C1 segment of cervical spinal cord (tissue), 14 donors: ENCODE measurements around the gene INTS11.
A peak's percentile ranks its signal among the peaks of the same experiment; 100 is the strongest.

Experiments used
- DNase-seq, 14 donors: peaks; one replicate each; lab custom pipeline; 2025; lab: John Stamatoyannopoulos, UW

The INTS11 gene

DNA sequence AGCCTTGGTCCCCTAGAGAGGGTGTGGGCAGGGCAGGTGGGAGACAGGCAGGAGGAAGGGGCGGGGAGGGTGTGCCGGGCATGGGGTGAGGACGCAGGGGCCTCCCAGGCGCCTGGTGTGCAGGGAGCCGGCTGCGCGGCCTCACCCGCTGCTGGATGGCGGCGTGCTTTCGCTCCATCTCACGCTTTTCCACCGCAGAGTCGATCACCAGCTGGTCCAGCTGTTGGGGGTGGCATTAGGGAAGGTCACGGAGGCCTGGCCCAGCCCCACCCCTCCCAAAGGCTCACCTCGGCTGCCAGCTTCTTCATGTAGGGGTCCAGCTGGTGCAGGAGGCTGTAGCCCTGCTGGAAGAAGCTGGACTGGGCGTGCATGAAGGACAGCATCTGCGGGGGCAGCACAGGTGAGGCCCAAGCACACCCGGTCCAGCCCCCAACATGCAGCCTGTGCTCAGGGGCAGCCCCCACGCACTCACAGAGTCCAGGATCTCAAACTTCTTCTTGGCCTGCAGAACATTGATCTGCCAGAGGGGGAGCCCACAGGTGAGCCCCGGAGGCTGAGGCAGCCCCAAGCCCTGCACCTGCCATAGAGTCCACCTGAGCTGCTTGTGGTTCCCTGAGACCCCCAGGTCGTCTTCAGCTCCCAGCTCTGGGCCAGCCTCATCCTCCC, 24.6 kb downstream of the INTS11 start:
- DNase-seq: no peak

DNA sequence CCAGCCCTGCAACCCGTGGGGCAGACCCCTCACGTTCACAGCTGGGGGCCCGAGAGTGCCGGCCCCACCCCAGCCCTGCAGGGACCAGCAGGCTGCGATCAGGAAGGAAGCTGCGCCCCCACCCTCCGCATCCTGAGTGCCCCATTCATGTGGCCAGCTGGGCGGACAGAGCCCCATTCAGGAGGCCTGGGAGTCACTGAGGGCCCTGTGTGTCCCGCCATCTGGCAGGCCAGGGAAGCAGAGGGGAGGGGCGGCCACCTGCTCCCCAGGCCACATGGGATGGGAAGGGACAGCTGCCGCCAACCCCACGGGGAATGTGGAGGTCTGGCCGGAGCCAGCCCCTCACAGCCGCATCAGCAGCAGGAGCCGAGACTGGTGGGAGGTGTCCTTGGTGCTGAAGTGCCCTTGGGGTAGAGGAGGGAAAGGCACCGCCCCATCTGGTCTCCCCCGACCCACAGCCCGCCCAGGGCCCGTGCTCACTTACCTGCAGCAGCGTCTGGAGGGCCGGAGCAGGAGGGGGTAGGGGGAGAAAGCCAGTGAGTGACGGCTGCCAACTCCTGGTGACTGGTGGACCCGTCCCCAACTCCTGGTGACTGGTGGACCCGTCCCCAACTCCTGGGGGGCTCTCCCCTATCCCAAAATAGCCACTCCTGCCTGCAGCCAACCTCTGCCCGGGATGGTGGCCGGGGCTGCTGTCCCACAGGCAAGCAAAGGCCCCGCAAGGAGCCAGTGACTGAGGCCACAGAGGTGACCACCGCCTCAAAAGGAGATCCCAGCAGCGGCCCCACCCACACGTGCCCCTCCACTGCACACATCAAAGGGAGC, 25.4 kb downstream of the INTS11 start:
- peak in 13 of 14 donors; percentile 42 to 94 (median 80) for DNase-seq

DNA sequence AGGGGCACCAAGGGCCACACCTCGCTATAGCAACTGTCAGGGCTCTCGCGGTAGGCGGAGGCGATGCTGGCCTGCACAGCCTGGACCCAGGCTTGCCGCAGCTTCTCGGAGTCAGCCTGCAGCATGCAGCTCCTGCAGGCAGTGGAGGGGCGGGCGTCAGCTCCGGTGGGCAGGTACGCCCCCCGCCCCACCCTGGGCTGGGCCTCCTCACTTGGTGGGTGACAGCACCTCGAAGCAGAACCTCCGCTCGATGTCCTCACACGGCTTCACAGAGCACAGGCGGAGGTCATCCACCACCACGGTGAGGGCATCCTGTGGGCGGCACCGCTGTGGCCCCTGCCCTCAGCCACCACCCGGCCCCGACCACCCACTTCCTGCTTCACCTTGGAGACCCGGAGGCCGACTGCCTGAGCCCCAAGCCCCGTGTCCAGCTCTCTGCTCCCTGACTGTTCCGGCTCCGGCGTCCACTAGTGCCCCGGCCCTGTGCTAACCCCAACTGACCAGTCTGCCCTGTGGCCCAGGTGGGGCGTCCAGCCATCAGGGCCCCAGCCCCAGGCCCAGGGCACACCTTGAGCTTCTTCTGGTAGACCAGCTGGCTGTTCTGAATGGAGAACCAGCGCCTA, 26.5 kb downstream of the INTS11 start:
- DNase-seq: no peak

DNA sequence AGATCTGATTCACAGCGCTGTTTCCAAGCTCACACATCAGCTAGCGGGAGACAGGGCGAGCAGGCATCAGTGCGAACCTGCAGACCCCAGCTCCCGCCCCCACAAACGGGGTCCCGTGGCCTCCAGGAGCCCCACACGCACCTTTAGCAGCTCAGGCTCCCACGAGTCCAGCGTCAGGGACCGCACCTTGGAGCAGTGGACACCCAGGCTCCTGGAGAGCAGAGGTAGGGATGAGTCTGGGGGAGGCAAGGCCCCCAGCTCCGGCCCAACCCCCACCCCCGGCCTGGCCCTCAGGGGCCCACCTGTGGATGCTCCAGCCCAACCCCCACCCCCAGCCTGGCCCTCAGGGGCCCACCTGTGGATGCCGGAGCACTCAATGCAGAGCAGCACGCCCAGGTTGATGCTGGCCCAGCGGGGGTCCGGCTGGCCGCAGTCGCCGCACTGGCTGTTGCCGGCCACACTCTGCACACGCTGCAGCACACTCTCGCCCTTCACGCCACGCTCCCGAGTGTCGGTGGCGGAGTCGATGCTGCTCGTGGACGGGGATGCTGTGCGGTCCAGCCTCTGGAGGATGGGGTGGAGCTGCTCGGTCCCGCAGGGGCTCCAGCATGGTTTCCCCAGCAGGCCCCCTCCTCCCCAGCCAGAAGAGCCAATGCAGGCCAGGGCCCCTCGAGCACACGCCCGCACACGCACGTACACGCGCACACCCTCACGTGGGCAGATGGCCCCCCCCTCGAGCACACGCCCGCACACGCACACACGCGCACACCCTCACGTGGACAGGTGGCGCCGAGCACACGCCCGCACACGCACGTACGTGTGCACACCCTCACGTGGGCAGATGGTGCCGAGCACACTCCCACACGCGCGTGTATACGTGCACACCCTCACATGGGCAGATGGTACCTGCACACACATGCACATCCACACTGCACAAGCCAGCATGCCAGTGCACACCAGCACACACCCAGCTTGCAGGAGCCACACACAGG, 28.1 kb downstream of the INTS11 start:
- no peak for DNase-seq

DNA sequence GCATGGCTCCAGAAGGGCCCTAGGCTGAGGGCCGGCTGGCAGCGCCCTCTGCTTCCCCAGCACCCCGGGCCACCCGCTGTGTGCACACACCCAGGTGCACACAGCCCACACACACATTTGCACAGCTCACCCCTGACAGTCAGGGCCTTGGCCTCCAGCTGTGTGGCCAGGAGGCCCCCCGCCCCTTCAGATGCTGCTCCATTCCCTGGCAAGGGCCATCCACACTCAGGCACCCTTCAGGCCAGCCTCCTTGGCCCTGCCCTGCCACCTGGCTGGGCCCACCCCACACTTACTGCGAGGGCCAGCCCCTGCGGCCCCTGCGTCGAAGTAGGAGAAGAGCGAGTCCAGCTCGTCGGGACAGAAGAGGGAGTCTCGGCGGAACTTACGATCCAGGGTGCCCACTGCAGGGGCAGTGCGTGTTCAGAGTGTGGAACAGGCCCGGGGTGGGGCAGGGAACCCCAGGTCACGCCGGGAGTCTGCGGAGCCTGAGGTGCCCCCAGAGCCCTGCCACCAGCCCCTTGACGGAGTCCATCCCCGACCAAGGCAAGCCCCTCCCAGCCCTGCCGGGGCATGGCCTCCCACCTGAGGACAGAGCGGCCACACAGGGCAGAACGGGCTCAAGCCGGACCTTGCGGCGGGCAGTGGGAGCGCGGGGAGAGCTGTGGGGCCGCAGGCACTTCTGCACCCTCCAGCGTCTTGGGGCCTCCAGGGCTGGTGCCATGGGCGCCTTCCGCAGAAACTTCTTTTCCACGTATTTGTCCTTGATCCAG, 29.1 kb downstream of the INTS11 start:
- no peak for DNase-seq

DNA sequence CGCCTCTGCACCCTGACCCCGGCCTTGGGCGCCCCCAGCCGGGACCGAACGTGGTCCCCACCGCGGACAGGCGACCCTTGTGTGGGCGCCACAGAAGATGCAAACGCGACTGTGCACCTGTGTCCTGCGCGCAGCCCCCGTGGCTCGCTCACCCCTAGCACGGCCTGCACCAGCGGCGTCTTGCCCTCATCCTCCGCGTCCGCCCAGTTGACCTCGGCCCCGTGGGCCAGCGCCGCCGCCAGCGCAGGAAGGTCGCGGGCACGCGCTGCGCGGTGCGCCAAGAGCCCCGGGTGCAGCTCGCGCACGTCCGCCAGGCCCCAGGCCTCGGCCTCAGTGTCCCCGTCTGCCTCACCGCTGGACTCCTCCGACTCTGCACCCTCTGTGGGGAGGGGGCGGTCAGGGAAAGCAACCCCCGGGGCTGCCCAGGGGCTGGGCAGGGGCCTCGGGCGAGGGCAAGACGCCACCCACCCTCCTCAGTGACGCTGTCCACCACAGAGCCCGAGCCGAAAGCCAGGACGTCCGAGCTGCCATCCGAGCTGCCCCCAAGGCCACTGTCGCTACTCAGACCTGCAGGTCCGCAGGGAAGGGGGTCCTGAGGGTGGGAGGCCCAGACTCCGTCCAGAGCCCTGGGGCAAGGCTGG, 30.1 kb downstream of the INTS11 start:
- DNase-seq: no peak

DNA sequence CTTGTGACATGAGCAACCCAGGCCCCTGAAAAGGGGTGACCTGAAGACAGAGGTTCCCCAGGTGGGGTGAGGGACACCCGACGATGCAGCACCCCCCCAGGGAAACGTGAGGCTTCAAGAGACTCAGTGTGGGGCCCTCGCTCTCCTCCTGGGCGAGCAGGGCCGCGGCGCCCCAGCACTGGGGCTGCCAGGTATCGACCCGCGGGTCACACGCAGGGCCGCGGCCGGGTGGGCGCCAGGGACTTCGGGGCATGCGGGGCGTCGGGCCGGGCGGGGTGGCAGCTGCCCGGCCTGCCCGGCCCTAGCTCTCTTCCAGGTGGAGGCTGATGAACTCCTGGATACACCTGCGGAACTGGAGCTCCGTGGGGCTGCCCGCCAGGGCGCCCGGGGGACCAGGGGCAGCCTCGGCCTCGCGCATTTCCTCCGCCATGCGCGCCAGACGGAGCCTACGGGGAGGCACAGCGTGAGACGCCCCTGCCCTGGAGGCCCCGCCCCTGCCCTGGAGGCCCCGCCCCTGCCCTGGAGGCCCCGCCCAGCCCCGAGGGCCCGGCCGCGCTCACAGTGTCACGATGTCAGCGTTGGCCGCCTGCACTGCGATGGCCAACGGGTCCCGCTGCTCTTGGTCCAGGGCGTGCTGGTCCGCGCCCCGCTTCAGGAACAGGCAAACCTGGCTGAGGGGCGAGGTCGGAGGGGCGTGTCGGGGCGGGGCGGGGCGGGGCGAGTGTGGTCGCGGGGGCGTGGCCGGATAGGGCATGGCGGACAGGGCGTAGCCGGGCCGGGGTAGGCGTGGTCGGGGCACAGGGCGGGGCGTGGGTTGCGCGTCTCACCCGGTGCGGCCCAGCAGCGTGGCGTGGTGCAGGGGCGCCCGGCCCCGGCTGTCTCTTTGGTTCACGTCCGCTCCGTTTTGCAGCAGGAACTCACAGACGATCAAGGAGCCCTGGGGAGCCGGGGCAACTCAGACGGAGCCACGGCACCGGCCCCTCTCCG, 30.9 kb downstream of the INTS11 start:
- no peak for DNase-seq

DNA sequence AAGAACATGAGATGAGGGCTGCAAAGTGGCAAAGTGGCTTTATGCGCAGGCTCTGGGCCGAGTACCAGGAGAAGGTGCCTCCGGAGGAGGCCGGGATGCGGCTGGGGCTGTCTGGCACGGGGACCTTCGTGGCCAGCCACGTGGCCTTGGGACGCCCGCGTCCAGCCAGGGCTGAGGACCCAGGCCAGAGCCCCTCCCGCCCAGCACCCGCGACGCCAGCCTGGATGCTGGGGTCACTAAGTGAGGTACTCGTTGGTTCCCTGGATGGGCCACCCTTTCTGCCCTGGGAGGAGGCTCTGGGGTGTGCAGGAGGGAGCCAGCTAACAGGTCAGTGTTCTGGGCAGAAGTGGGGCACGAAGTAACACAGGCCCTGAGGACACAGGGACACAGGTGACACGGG, 31.6 kb downstream of the INTS11 start:
- DNase-seq: no peak

DNA sequence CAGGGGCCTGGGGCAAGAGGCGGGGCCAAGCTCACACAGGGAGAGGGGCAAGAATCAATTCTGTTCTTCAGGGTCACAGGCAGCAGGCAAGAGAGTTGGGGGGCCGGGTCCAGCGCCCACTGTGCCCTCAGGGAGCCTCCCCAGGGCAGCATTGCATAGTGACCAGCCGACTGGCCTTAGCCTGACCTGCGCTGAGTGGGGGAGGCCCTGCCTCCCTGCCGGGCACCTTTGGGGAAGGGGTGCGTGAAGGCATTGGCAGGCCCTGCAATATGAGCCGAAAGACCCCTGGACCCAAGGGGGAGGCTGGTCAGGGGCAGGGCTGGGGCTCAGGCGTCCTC, 32.0 kb downstream of the INTS11 start:
- no peak for DNase-seq

DNA sequence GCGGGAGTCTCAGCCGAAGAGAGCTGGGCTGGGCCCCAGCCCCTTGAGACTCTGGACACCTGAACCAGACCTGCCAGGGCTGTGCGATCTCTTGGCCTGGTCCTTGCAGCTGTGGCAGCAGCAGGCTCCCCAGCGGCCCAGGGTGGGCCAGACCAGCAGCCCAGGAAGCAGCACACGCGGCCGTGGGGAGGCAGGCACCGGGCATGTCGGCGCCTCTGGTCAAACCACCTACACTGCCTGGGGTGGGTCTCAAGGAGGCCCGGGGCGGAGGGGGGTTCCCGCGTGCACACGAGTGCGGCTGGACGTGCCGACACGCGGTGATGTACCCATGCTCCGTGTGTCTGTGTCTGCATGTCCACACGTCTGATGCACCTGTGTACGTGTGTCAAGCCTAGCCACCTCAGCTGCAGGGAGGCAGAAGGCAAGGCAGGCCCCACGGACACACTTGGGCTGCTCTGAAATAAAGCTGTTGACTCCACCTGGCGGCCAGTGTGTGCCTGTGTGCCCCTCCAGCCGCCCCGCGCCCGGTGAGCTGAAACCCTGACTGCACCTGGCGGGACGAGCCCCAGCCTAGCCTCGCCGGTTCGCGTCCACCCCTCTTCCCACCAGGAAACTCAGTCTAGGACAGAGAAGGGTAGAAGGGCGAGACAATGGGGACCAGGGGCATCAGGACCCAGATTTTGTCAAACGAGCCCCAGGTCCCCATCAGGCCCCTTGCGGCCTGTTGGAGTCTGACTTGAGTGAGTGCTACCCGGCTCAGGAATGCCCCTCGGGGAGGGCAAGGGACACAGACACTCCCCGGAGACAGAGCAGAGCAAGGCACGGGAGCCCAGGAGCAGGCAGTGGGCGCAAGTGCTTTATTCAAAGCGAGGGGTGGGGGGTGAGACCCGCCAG, 32.7 kb downstream of the INTS11 start:
- DNase-seq: peak in 3 of 14 donors; percentile 7 to 67 (median 7)

DNA sequence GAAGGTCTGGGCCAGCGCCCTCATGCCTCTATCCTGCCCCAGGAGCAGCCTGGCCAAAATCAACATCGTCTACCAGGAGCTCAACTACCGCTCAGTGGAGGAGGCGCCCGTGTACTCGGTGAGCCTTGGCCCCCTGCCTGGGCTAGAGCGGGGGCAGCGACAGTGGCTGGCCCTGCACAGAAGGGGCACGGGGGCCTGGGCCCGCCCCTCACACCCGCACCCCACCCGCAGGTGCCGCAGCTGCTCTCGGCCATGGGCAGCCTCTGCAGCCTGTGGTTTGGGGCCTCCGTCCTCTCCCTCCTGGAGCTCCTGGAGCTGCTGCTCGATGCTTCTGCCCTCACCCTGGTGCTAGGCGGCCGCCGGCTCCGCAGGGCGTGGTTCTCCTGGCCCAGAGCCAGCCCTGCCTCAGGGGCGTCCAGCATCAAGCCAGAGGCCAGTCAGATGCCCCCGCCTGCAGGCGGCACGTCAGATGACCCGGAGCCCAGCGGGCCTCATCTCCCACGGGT, 33.4 kb downstream of the INTS11 start:
- no peak for DNase-seq

DNA sequence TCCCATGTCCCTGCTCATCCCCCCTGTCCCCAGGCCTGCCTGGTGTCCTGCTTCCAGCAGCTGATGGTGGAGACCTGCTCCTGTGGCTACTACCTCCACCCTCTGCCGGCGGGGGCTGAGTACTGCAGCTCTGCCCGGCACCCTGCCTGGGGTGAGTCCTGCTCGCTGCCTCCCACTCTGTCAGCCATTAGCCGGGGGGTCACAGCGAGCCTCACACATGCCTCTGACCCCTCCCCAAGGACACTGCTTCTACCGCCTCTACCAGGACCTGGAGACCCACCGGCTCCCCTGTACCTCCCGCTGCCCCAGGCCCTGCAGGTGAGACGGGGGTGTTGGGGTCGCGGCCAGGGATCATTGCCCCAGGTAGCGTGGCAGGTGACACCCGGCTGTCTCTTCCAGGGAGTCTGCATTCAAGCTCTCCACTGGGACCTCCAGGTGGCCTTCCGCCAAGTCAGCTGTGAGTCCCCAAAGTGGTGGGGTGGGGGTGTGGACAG, 34.2 kb downstream of the INTS11 start:
- no peak for DNase-seq

DNA sequence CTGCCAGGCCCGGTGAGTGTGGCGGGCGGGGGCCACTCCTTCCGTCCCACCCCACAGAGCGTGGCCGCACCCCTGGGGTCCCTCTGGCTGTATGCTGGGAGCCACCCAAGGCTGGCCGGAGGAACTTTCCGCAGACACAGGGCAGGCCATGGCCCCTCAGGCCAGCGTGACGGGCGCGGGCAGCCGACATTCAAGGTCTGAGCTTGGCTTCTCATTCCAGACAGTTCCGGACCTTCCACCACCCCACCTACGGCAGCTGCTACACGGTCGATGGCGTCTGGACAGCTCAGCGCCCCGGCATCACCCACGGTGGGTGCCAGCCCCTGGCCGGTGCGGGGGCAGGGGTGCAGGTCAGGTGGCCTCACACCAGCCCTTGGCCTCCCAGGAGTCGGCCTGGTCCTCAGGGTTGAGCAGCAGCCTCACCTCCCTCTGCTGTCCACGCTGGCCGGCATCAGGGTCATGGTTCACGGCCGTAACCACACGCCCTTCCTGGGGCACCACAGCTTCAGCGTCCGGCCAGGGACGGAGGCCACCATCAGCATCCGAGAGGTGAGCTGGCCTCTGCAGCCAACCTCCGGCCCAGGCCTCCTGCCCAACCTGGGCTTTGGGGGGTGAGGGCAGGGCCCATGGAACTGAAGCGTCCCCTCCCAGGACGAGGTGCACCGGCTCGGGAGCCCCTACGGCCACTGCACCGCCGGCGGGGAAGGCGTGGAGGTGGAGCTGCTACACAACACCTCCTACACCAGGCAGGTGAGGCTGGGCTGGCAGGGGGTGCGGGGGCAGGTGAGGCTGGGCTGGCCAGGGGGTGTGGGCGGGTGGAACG, 37.0 kb downstream of the INTS11 start:
- DNase-seq: no peak

DNA sequence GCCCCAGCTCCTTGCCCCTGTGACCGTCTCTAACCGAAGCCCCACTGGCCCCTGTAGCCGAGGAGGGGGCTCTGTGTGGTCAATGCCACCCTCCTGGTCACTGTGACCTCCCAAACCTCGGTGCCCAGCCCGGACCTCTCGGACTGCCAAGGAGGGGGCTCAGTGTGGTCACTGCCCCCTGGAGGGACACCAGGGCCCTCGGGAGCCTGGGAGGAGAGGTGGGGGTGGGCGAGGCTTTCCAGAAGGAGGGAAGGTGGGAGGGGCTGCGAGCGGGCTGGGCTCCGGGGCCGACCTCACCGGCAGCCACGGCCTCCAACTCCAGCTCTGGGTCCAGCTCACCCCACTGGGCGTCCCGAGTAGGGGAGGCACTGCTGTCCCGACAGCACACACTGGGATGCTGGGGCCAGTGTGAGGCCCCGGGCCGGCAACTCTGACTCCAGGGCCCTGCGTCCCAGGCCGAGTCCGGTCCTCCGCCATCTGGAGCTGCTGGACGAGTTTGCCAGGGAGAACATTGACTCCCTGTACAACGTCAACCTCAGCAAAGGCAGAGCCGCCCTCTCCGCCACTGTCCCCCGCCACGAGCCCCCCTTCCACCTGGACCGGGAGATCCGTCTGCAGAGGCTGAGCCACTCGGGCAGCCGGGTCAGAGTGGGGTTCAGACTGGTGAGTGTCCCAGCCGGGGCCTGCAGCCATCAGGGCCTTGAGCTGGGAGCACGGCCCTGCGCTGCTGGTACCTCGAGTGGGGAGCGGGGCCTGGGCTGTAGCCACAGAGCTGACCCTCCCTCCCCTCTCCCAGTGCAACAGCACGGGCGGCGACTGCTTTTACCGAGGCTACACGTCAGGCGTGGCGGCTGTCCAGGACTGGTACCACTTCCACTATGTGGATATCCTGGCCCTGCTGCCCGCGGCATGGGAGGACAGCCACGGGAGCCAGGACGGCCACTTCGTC, 37.9 kb downstream of the INTS11 start:
- no peak for DNase-seq

DNA sequence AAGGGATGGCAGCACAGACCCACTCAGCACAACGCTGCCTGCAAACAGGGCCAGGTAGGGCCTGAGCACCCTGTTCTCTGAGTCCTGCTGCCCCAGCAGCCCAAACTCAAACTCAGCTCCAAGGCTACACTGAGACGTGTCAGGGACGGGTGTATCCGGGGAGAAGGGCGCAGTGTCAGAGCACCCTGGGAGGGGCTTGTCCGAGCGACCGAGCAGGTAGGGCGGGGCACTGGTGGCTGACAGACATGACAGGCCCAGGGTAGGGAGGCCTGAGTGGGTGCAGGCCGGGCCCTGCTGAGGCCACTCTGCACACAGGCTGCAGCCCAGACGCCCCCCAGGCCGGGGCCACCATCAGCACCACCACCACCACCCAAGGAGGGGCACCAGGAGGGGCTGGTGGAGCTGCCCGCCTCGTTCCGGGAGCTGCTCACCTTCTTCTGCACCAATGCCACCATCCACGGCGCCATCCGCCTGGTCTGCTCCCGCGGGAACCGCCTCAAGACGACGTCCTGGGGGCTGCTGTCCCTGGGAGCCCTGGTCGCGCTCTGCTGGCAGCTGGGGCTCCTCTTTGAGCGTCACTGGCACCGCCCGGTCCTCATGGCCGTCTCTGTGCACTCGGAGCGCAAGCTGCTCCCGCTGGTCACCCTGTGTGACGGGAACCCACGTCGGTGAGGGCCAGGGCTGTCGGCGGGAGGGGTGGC, 38.7 kb downstream of the INTS11 start:
- no peak for DNase-seq
